ENCODE results near the gene NEGR1.

The NEGR1 gene

DNA sequence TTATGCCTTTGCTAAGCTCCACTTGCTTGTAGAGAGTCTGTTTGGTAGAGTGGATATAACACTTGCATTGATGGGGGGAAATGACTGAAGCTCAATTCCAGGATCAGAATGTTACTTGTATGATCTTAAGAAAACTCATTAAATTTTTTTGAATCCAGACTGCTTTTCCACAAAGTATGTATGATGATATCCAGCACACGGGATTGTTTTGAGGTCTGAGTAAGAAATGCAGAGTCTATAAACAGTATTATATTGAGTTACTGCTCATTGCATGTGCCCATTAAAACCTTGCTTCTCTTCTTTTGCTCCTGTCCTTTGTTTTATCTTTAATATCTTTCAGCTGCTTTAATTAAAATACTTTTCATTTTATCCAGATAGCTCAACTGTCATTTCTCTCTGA is 631.1 kb downstream of the NEGR1 start:
- no peak overlapping the region for H3K4me3 ChIP-seq (ENCODE audit: low read depth, low read length)
- TF ChIP-seq, protein P1, sequence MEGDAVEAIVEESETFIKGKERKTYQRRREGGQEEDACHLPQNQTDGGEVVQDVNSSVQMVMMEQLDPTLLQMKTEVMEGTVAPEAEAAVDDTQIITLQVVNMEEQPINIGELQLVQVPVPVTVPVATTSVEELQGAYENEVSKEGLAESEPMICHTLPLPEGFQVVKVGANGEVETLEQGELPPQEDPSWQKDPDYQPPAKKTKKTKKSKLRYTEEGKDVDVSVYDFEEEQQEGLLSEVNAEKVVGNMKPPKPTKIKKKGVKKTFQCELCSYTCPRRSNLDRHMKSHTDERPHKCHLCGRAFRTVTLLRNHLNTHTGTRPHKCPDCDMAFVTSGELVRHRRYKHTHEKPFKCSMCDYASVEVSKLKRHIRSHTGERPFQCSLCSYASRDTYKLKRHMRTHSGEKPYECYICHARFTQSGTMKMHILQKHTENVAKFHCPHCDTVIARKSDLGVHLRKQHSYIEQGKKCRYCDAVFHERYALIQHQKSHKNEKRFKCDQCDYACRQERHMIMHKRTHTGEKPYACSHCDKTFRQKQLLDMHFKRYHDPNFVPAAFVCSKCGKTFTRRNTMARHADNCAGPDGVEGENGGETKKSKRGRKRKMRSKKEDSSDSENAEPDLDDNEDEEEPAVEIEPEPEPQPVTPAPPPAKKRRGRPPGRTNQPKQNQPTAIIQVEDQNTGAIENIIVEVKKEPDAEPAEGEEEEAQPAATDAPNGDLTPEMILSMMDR (conservative IDR thresholded peaks at IDR 0.05; ENCODE audit: low read depth, low read length), result no peak
- DNase-seq (ENCODE audit: low read depth), result no peak

GRCh38 chr1:71650119-71650518 is 632.2 kb downstream of the NEGR1 start:
- TF ChIP-seq, protein P1 (conservative IDR thresholded peaks at IDR 0.05; ENCODE audit: low read depth, low read length), result no peak
- no peak for DNase-seq (ENCODE audit: low read depth)
- no peak overlapping the region for H3K4me3 ChIP-seq (ENCODE audit: low read depth, low read length)

- no peak for DNase-seq (ENCODE audit: low read depth)
- H3K4me3 ChIP-seq (ENCODE audit: low read depth, low read length), result no peak overlapping the region
- TF ChIP-seq, protein P1 (conservative IDR thresholded peaks at IDR 0.05; ENCODE audit: low read depth, low read length), result no peak
Measured at GRCh38 chr1:71649608-71650007, 632.7 kb downstream of the NEGR1 start.

DNA sequence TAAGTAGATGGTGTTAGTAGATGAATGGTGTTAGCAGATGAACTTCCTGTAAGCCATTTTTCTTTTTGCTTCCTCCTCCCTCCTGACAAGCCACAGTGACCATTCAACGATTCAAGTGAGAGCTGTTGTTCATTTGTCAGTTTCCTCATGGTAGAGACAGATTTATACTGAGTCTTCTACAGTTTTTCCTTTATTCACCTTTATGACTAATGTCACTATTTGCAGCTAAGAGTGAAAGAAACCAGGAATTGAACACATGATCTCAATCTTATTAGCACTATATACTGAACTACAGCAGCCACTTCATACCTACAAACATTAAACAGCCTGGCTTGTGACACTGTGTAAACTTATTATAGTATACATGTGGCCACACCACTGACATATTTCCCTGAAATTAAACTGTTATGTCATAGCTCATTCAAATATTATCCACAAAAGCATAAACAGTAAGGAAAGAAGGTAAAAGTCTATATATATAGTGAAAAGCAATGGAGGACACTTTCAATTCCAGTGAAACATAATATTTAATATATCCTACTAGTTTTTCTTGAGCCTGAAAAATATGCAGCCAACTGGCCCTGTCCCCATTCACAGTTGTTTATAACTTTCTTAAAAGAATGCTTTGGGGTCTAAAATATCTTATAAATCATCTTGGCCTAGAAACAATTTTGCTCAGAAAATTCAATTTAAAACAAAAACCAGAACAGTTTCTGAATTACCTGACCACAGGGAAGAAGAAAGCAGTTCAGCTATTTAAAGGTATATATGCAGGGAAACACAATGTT is 634.6 kb downstream of the NEGR1 start:
- no peak overlapping the region for H3K4me3 ChIP-seq (ENCODE audit: low read depth, low read length)
- no peak for DNase-seq (ENCODE audit: low read depth)
- TF ChIP-seq, protein P1 (conservative IDR thresholded peaks at IDR 0.05; ENCODE audit: low read depth, low read length), result no peak

DNA sequence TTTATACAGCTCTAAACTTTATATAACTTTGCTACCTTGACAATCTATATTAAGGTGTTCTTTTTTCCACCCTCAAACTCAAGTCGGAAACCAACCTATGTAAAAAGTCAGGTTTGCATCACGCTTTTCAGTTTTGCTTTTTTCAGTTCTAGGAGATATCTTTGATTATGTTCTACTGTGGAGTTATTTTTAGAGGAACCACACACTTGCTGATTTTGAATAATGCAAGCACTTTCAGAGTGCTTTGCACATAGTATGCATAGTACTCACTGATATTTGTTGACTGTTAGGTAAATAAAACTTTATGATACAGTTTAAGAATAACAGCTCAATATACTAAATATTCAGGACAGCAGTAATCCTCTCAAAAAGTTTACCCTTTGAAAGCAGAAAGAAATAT is 637.3 kb downstream of the NEGR1 start:
- no peak for DNase-seq (ENCODE audit: low read depth)
- no peak overlapping the region for H3K4me3 ChIP-seq (ENCODE audit: low read depth, low read length)
- TF ChIP-seq, protein P1 (conservative IDR thresholded peaks at IDR 0.05; ENCODE audit: low read depth, low read length), result no peak

GRCh38 chr1:71641903-71642302 is 640.4 kb downstream of the NEGR1 start:
- DNase-seq (ENCODE audit: low read depth), result no peak
- TF ChIP-seq, protein P1 (conservative IDR thresholded peaks at IDR 0.05; ENCODE audit: low read depth, low read length), result no peak
- no peak overlapping the region for H3K4me3 ChIP-seq (ENCODE audit: low read depth, low read length)

DNA sequence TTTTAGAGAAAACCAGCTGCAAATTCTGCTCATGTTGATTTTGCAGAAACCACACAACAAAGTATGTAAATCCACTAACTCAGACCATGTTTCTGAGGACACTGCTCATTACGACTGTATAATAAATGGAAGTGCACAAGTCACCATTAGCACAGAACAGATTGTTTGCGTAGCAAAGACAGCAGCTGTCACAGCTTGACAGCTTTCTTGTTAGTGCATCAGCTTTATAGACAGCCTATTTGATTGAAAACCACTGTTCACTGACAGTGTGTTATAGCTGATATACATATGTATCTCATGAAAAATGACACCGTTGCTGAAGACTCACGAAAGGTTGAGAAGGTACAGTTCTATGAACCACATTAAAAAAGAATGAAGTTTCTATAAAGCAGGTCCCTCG is 641.3 kb downstream of the NEGR1 start:
- no peak for DNase-seq (ENCODE audit: low read depth)
- TF ChIP-seq, protein P1 (conservative IDR thresholded peaks at IDR 0.05; ENCODE audit: low read depth, low read length), result no peak
- H3K4me3 ChIP-seq (ENCODE audit: low read depth, low read length), result no peak overlapping the region

Measured in choroid plexus epithelial cell (primary cell).